Stimulated activated naive CD8-positive, alpha-beta T cell treated with anti-CD3 and anti-CD28 coated beads, Interleukin-15, amount 100 ng/mL, for 72 hours (primary cell): ENCODE measurements around the gene C1orf159.

Experiments
- ATAC-seq: fragments of 150-1000 bp; cut with Tn5 transposase; 2 replicates; pipeline ENCODE4 v1.10.0; 2021; ENCODE audit warnings: mild to moderate bottlenecking, moderate library complexity
- DNase-seq, 2 donors: peaks; one replicate each; pipeline ENCODE4 v3.0.0; 2021 to 2022
- H3K27ac Mint-ChIP-seq, 2 donors: one replicate each; pipeline ENCODE4 v1.8.0; 2022; ENCODE audit warnings: mild to moderate bottlenecking in 2 of 2, mixed read lengths in 2 of 2, moderate library complexity in 2 of 2
- H3K27me3 Mint-ChIP-seq: one replicate; pipeline ENCODE4 v1.8.0; 2022; ENCODE audit warnings: mixed read lengths
- H3K4me1 Mint-ChIP-seq: one replicate; pipeline ENCODE4 v1.8.0; 2022; ENCODE audit warnings: mild to moderate bottlenecking, mixed read lengths
- H3K4me3 Mint-ChIP-seq, 2 donors: one replicate each; pipeline ENCODE4 v1.8.0; 2022; ENCODE audit warnings: mild to moderate bottlenecking in 2 of 2, mixed read lengths in 2 of 2, moderate library complexity in 1 of 2
- H3K9me3 Mint-ChIP-seq, 2 donors: one replicate each; pipeline ENCODE4 v1.8.0; 2022; ENCODE audit warnings: mixed read lengths in 2 of 2

The C1orf159 gene

GRCh38 chr1:1129381-1129821 lies 13.5 kb upstream of the C1orf159 start:
- Mint-ChIP-seq H3K27ac (peak overlapping the region in 1 of 2 donors; percentile 79), H3K4me1 (no peaks in the 10 kb centered on the region), H3K4me3 (no peak overlapping the region), H3K9me3 (no peaks in the 10 kb centered on the region), H3K27me3 (no peaks in the 10 kb centered on the region)
- ATAC-seq (no peak), DNase-seq (no peak)

- DNase-seq = no peak
- peaks cover 4 to 7% of the 10 kb centered on the region in 2 donors for H3K9me3 Mint-ChIP-seq
- no peak for ATAC-seq
- no peak overlapping the region for H3K27ac Mint-ChIP-seq
- H3K27me3 Mint-ChIP-seq = no peaks in the 10 kb centered on the region
- H3K4me1 Mint-ChIP-seq = peaks cover 6% of the 10 kb centered on the region
- H3K4me3 Mint-ChIP-seq = no peak overlapping the region
Observed at GRCh38 chr1:1128454-1129139, 12.7 kb upstream of the C1orf159 start.

GRCh38 chr1:1127551-1128451 lies 11.9 kb upstream of the C1orf159 start:
- Mint-ChIP-seq H3K27ac (no peak overlapping the region), H3K27me3 (no peaks in the 10 kb centered on the region)
- ATAC-seq = no peak

GRCh38 chr1:1125945-1126344 lies 10.1 kb upstream of the C1orf159 start:
- peaks cover 3% of the 10 kb centered on the region for H3K27me3 Mint-ChIP-seq
- H3K4me1 Mint-ChIP-seq = peaks cover 25% of the 10 kb centered on the region
- H3K9me3 Mint-ChIP-seq = peaks cover 7 to 11% of the 10 kb centered on the region in 2 donors
- no peak overlapping the region for H3K4me3 Mint-ChIP-seq
- no peak for DNase-seq
- peak overlapping the region in 1 of 2 donors; percentile 60 for H3K27ac Mint-ChIP-seq
- no peak for ATAC-seq

More at GRCh38 chr1:1127551-1128451, 11.9 kb upstream of the C1orf159 start:
- peaks cover 13% of the 10 kb centered on the region for H3K4me1 Mint-ChIP-seq
- H3K9me3 Mint-ChIP-seq = peaks cover 7 to 11% of the 10 kb centered on the region in 2 donors
- no peak for DNase-seq
- H3K4me3 Mint-ChIP-seq = no peak overlapping the region

- H3K27me3 Mint-ChIP-seq = peaks cover 10% of the 10 kb centered on the region
- peaks cover 7 to 11% of the 10 kb centered on the region in 2 donors for H3K9me3 Mint-ChIP-seq
- H3K4me1 Mint-ChIP-seq = peaks cover 26% of the 10 kb centered on the region
- H3K27ac Mint-ChIP-seq = no peak overlapping the region
- no peak overlapping the region for H3K4me3 Mint-ChIP-seq
- ATAC-seq (no peak), DNase-seq (no peak)
Observed at GRCh38 chr1:1124786-1125642, 9.1 kb upstream of the C1orf159 start.

- Mint-ChIP-seq H3K9me3 (peaks cover 7 to 11% of the 10 kb centered on the region in 2 donors), H3K4me3 (no peak overlapping the region), H3K27ac (no peak overlapping the region), H3K27me3 (peaks cover 12% of the 10 kb centered on the region), H3K4me1 (peaks cover 26% of the 10 kb centered on the region)
- no peak for ATAC-seq
- DNase-seq = no peak
Observed at GRCh38 chr1:1124508-1124785, 8.6 kb upstream of the C1orf159 start.

- Mint-ChIP-seq H3K4me1 (peaks cover 26% of the 10 kb centered on the region), H3K27ac (peak overlapping the region; percentile 76 to 93), H3K27me3 (peaks cover 18% of the 10 kb centered on the region), H3K4me3 (no peak overlapping the region), H3K9me3 (peaks cover 7 to 11% of the 10 kb centered on the region in 2 donors)
- ATAC-seq (no peak), DNase-seq (no peak)
Observed at GRCh38 chr1:1123581-1124507, 8.0 kb upstream of the C1orf159 start.

- no peak for ATAC-seq
- H3K27ac Mint-ChIP-seq = peak overlapping the region in 1 of 2 donors; percentile 34
- no peak for DNase-seq
- peaks cover 7 to 11% of the 10 kb centered on the region in 2 donors for H3K9me3 Mint-ChIP-seq
- H3K4me1 Mint-ChIP-seq = peaks cover 26% of the 10 kb centered on the region
- H3K27me3 Mint-ChIP-seq = peaks cover 22% of the 10 kb centered on the region
- H3K4me3 Mint-ChIP-seq = peak overlapping the region; percentile 47 to 51
Observed at GRCh38 chr1:1122981-1123480, 7.1 kb upstream of the C1orf159 start.

- Mint-ChIP-seq H3K4me1 (peaks cover 32% of the 10 kb centered on the region), H3K4me3 (peak overlapping the region; percentile 44 to 76), H3K27me3 (peaks cover 30% of the 10 kb centered on the region), H3K9me3 (peaks cover 7 to 11% of the 10 kb centered on the region in 2 donors), H3K27ac (peak overlapping the region in 1 of 2 donors; percentile 59)
- DNase-seq (peak; percentile 87 to 89), ATAC-seq (peak; percentile 94)
Observed at GRCh38 chr1:1122078-1122811, 6.4 kb upstream of the C1orf159 start.

- no peak overlapping the region for H3K27ac Mint-ChIP-seq
- ATAC-seq = peak; percentile 43
- H3K4me1 Mint-ChIP-seq = peaks cover 38% of the 10 kb centered on the region
- peaks cover 7 to 11% of the 10 kb centered on the region in 2 donors for H3K9me3 Mint-ChIP-seq
- H3K4me3 Mint-ChIP-seq = no peak overlapping the region
- no peak for DNase-seq
- peaks cover 32% of the 10 kb centered on the region for H3K27me3 Mint-ChIP-seq
Observed at GRCh38 chr1:1121611-1122077, 5.8 kb upstream of the C1orf159 start.

- Mint-ChIP-seq H3K4me1 (peaks cover 39% of the 10 kb centered on the region), H3K27ac (no peak overlapping the region), H3K27me3 (peaks cover 32% of the 10 kb centered on the region), H3K4me3 (no peak overlapping the region), H3K9me3 (peaks cover 7 to 11% of the 10 kb centered on the region in 2 donors)
- ATAC-seq (no peak), DNase-seq (no peak)
Observed at GRCh38 chr1:1120866-1121591, 5.1 kb upstream of the C1orf159 start.

GRCh38 chr1:1120096-1120495 lies 4.2 kb upstream of the C1orf159 start:
- ATAC-seq (no peak), DNase-seq (no peak)
- H3K4me3 Mint-ChIP-seq = no peak overlapping the region
- peaks cover 32% of the 10 kb centered on the region for H3K27me3 Mint-ChIP-seq
- peak overlapping the region in 1 of 2 donors; percentile 34 for H3K27ac Mint-ChIP-seq
- H3K4me1 Mint-ChIP-seq = peaks cover 40% of the 10 kb centered on the region
- H3K9me3 Mint-ChIP-seq = peaks cover 7 to 11% of the 10 kb centered on the region in 2 donors

- Mint-ChIP-seq H3K9me3 (peaks cover 7 to 14% of the 10 kb centered on the region in 2 donors), H3K4me3 (no peak overlapping the region), H3K4me1 (peaks cover 47% of the 10 kb centered on the region), H3K27ac (no peak overlapping the region), H3K27me3 (peaks cover 32% of the 10 kb centered on the region)
- DNase-seq (no peak), ATAC-seq (no peak)
Observed at GRCh38 chr1:1119272-1119890, 3.5 kb upstream of the C1orf159 start.
